ENCODE results near the gene TGFBI.

TGFBI gene

GRCh38 chr5:136098176-136098575 lies 69.4 kb downstream of the TGFBI start:
- TF ChIP-seq, protein P1, sequence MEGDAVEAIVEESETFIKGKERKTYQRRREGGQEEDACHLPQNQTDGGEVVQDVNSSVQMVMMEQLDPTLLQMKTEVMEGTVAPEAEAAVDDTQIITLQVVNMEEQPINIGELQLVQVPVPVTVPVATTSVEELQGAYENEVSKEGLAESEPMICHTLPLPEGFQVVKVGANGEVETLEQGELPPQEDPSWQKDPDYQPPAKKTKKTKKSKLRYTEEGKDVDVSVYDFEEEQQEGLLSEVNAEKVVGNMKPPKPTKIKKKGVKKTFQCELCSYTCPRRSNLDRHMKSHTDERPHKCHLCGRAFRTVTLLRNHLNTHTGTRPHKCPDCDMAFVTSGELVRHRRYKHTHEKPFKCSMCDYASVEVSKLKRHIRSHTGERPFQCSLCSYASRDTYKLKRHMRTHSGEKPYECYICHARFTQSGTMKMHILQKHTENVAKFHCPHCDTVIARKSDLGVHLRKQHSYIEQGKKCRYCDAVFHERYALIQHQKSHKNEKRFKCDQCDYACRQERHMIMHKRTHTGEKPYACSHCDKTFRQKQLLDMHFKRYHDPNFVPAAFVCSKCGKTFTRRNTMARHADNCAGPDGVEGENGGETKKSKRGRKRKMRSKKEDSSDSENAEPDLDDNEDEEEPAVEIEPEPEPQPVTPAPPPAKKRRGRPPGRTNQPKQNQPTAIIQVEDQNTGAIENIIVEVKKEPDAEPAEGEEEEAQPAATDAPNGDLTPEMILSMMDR (IDR thresholded peaks at IDR 0.05; ENCODE audit: borderline replicate concordance, insufficient read depth, low read depth, low read length) = no peak
- H3K4me3 ChIP-seq (ENCODE audit: low read depth, low read length) = no peak overlapping the region

DNA sequence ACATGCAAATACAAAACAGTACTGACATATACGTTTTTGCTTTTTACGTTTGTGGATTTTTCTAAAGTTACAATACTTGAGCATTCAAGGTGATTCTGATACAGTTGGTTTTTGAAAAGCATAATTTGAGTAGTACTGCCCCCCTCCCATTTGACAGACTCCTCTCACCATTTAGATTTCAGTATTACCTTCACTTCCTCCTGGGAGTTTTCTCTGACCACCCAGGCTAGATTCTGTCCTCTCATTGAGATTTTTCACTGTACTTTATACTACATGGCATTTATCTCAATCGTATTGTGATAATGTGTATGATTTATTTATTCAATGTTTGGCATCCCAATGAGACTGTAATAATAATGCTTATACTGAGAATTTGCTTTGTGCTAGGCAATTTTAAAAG lies 71.1 kb downstream of the TGFBI start:
- H3K4me3 ChIP-seq (ENCODE audit: low read depth, low read length) = no peak overlapping the region
- TF ChIP-seq, protein P1 (IDR thresholded peaks at IDR 0.05; ENCODE audit: borderline replicate concordance, insufficient read depth, low read depth, low read length) = no peak

- TF ChIP-seq, protein P1 (IDR thresholded peaks at IDR 0.05; ENCODE audit: borderline replicate concordance, insufficient read depth, low read depth, low read length) = no peak
- H3K4me3 ChIP-seq (ENCODE audit: low read depth, low read length) = no peak overlapping the region
Measured at GRCh38 chr5:136101884-136102283, 73.1 kb downstream of the TGFBI start.

DNA sequence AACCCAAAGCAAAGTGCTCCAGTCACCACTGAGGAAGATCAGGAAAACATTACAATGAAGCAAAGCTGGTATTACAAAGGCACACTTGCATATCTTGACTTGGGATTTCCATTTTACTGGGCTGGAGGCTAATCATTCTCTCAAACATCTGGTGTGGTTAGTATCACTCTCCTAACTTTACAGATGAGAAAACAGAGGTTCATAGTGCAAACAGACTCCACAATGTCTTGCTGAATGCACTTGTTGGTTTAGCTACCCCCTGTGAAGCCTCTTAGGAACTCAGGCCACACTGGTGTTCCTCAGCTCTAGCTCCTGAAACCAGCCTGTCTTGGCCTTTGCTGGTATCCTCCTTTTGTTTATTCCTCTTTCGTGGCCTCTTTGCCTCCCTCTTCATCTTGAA lies 74.3 kb downstream of the TGFBI start:
- TF ChIP-seq, protein P1 (IDR thresholded peaks at IDR 0.05; ENCODE audit: borderline replicate concordance, insufficient read depth, low read depth, low read length) = no peak
- H3K4me3 ChIP-seq (ENCODE audit: low read depth, low read length) = no peak overlapping the region

GRCh38 chr5:136104306-136104965 lies 75.6 kb downstream of the TGFBI start:
- H3K4me3 ChIP-seq (ENCODE audit: low read depth, low read length) = no peak overlapping the region
- TF ChIP-seq, protein P1 (IDR thresholded peaks at IDR 0.05; ENCODE audit: borderline replicate concordance, insufficient read depth, low read depth, low read length) = no peak

- H3K4me3 ChIP-seq (ENCODE audit: low read depth, low read length) = no peak overlapping the region
- TF ChIP-seq, protein P1 (IDR thresholded peaks at IDR 0.05; ENCODE audit: borderline replicate concordance, insufficient read depth, low read depth, low read length) = no peak
Measured at GRCh38 chr5:136106351-136107031, 77.7 kb downstream of the TGFBI start.

DNA sequence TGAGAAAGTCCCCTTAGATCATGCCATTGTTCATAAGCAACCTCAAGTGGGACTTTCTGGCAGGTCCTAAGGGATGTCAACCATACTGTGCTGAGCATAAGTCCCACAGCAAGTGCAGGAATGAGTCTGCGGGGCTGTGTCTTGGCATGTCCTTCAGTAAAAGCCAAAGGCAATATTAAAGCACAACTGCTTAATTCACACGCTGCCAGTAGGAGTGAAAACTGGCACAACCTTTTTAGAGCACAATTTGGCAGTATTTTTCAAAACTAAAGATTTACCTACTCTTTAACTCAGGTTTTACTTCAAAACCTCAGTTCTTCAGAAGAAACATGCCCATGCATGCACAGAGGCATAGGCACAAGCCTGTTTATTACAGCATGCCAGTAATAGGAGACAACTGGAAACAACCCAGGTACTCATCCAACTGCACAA lies 79.4 kb downstream of the TGFBI start:
- H3K4me3 ChIP-seq (ENCODE audit: low read depth, low read length) = no peak overlapping the region
- TF ChIP-seq, protein P1 (IDR thresholded peaks at IDR 0.05; ENCODE audit: borderline replicate concordance, insufficient read depth, low read depth, low read length) = no peak

Measured in GM12875 (cell line).